ENCODE results near the gene MIR17HG. TPM values are rescaled to one million over a fixed set of nuclear protein-coding genes. Genes with fewer than 3 reads are reported as not detected.

Gene MIR17HG
- total and polyA plus RNA-seq, 7 donors = 0.24 to 5.2 (median 0.92) TPM

DNA sequence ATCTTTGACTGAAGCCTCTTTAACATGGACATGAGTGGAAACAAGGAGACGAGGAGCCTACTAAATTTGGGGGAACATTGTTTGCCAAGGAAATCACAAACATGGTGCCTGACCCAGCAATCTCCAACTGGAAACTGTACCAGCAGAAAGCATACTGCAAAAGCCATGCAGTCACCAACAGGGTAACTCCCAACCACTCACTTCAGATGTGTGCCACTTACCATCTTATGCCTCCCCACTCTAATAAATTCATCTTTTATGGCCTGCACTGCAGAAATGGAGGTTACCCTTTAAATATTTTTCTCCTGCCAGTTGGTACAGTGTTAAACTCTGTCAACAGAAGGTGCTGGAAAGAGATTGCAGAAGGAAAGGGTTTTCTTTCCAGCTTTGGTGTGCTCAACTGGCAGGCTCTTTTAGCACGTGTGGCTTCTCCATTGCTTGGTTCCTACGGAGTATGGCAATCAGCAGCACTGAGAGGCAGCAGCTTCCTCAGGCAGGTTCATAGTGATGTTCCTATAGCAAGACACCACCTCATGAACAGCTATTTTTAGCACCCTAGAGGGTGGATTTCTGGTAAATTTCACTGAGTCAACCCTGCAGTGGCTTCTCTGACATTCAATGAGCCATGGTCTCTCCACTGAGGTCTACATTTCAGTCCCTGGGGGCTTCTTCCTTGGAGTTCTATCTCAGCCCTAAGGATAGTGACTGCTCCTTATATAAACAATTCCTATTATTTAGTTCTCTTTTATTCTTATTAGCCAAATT lies 21.4 kb downstream of the MIR17HG start:
- Histone ChIP-seq H3K4me3 (no peak overlapping the region), H3K27ac (no peak overlapping the region), H3K36me3 (ENCODE audit: insufficient read depth in 1 of 2, low read depth in 1 of 2) (no peaks in the 10 kb centered on the region), H3K4me1 (no peaks in the 10 kb centered on the region), H3K9me3 (no peaks in the 10 kb centered on the region), H3K27me3 (ENCODE audit: insufficient read depth in 3 of 3, low read length in 2 of 3) (no peaks in the 10 kb centered on the region)
- no peak for DNase-seq
- peak in 2 of 4 donors; percentile 27 to 61 for ATAC-seq
- no peak for TF ChIP-seq CTCF (IDR thresholded peaks at IDR 0.05)
- intact Hi-C loops (cut with DNase I) = no loop called here
- WGBS, 3 donors = 70 to 82% (median 73%) methylated on average over 3 of the region's 3 CpGs

- Histone ChIP-seq H3K36me3 (ENCODE audit: insufficient read depth in 1 of 2, low read depth in 1 of 2) (no peaks in the 10 kb centered on the region), H3K27me3 (ENCODE audit: insufficient read depth in 3 of 3, low read length in 2 of 3) (no peaks in the 10 kb centered on the region), H3K9me3 (no peaks in the 10 kb centered on the region), H3K4me1 (no peaks in the 10 kb centered on the region), H3K4me3 (no peak overlapping the region), H3K27ac (no peak overlapping the region)
- no peak for DNase-seq
- TF ChIP-seq CTCF (IDR thresholded peaks at IDR 0.05) = no peak
- no peak for ATAC-seq
- 50 to 67% (median 54%) methylated on average over 3 of the region's 3 CpGs for WGBS, 3 donors
- intact Hi-C loops (cut with DNase I) = no loop called here
These were observed 21.9 kb downstream of the MIR17HG start for GRCh38 chr13:91369441-91369831.

GRCh38 chr13:91370501-91370900 lies 23.0 kb downstream of the MIR17HG start:
- Histone ChIP-seq H3K9me3 (no peaks in the 10 kb centered on the region), H3K27me3 (ENCODE audit: insufficient read depth in 3 of 3, low read length in 2 of 3) (no peaks in the 10 kb centered on the region), H3K27ac (no peak overlapping the region), H3K4me1 (no peaks in the 10 kb centered on the region), H3K4me3 (no peak overlapping the region), H3K36me3 (ENCODE audit: insufficient read depth in 1 of 2, low read depth in 1 of 2) (no peaks in the 10 kb centered on the region)
- TF ChIP-seq CTCF (IDR thresholded peaks at IDR 0.05) = no peak
- ATAC-seq (no peak), DNase-seq (no peak)
- WGBS, 3 donors = 82 to 94% (median 87%) methylated on average over 2 of the region's 2 CpGs
- intact Hi-C loops (cut with DNase I) = no loop called here

GRCh38 chr13:91372911-91373310 lies 25.4 kb downstream of the MIR17HG start:
- ATAC-seq = no peak
- no peak for TF ChIP-seq CTCF (IDR thresholded peaks at IDR 0.05)
- 59 to 75% (median 65%) methylated on average over 3 of the region's 3 CpGs for WGBS, 3 donors
- Histone ChIP-seq H3K27me3 (ENCODE audit: insufficient read depth in 3 of 3, low read length in 2 of 3) (no peaks in the 10 kb centered on the region), H3K4me1 (no peaks in the 10 kb centered on the region), H3K36me3 (ENCODE audit: insufficient read depth in 1 of 2, low read depth in 1 of 2) (no peaks in the 10 kb centered on the region), H3K27ac (no peak overlapping the region), H3K9me3 (no peaks in the 10 kb centered on the region), H3K4me3 (no peak overlapping the region)
- no peak for DNase-seq
- intact Hi-C loops (cut with DNase I) = no loop called here

Data from psoas muscle (tissue), 8 donors.